Esophagus (tissue), 2 donors: ENCODE measurements around the gene TRERF1. TPM values are rescaled to one million over a fixed set of nuclear protein-coding genes. Genes with fewer than 3 reads are reported as not detected.
A peak's percentile ranks its signal among the peaks of the same experiment; 100 is the strongest.

Experiments used
- H3K27ac ChIP-seq, 2 donors: one replicate each; pipeline ENCODE4 v1.5.1; 2013; ENCODE audit warnings: low read depth in 2 of 2, mild to moderate bottlenecking in 2 of 2, inconsistent platforms in 1 of 2, low read length in 1 of 2, moderate library complexity in 1 of 2
- H3K27me3 ChIP-seq, 2 donors: one replicate each; pipeline ENCODE4 v1.6.1; 2013; ENCODE audit warnings: low read length in 2 of 2, control low read depth in 1 of 2, mild to moderate bottlenecking in 1 of 2; ENCODE audit not compliant: insufficient read depth in 2 of 2, control insufficient read depth in 1 of 2
- H3K36me3 ChIP-seq, 2 donors: one replicate each; pipeline ENCODE4 v1.6.1; 2013; ENCODE audit warnings: low read length in 1 of 2; ENCODE audit not compliant: control insufficient read depth in 2 of 2, insufficient read depth in 2 of 2
- H3K4me1 ChIP-seq, 2 donors: one replicate each; pipeline ENCODE4 v1.6.1; 2013; ENCODE audit warnings: low read length in 1 of 2; ENCODE audit not compliant: control insufficient read depth in 2 of 2, insufficient read depth in 2 of 2
- H3K4me3 ChIP-seq, 2 donors: one replicate each; pipeline ENCODE4 v1.5.1; 2013; ENCODE audit warnings: low read length in 2 of 2, mild to moderate bottlenecking in 2 of 2, low read depth in 1 of 2, moderate library complexity in 1 of 2
- H3K9me3 ChIP-seq, 2 donors: one replicate each; pipeline ENCODE4 v1.6.1; 2013; ENCODE audit warnings: mild to moderate bottlenecking in 2 of 2, low read depth in 1 of 2, low read length in 1 of 2, moderate library complexity in 1 of 2; ENCODE audit not compliant: control insufficient read depth in 2 of 2, insufficient read depth in 1 of 2
- WGBS, 2 donors: extraction: QIAGEN DNeasy Blood & Tissue Kit; methylation state at CpG; one replicate each; pipeline ENCODE4 v1.1.7; 2013; 5-methylcytosine and 5-hydroxymethylcytosine counted together
- polyA plus RNA-seq, 2 donors: library from polyadenylated mRNA; stranded (reverse); fragments of 200-250 nt; gene quantifications; one replicate each; pipeline ENCODE4 v1.2.3, GENCODE V29; 2013
- donor health status: healthy with polysubstance abuse.
- donor health status: Bipolar disorder and iron deficiency.

Gene TRERF1
- polyA plus RNA-seq, 2 donors, result 4.6 to 8.1 TPM

DNA sequence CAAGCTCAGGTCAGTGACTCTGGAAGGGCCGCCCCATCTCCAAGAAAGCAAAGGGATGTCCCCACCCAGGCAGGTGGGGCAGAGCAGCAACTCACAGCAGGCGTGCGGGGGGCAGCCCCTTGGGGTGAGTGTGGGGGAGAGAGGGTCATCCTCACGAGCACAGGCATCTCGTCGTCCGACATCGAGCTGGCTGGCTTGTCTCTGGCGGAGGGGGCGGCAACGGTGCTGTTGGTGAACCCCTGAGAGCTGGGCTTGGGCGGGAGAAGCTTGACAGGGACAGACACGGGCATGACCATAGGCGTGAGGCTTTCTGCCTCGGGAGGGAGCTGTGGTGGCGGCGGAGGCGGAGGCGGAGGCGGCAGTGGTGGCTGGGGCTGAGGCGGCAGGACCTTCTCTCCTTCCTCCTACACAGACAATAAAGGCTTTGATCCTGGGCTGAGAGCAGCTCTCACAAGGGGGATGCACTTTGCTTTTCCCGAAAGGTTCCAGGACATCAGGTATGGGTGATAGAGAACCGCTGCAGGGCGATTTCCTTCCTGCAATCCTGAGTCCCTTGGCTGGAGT, 188.5 kb downstream of the TRERF1 start:
- whole genome bisulfite sequencing, 2 donors, result 92% methylated on average over 23 to 24 of the region's 24 CpGs
- H3K27me3 ChIP-seq, result no peaks in the 10 kb centered on the region
- no peak overlapping the region for H3K4me3 ChIP-seq
- H3K36me3 ChIP-seq, result peaks cover 3 to 13% of the 10 kb centered on the region in 2 donors
- H3K4me1 ChIP-seq, result peaks cover 4 to 5% of the 10 kb centered on the region in 2 donors
- H3K9me3 ChIP-seq, result no peaks in the 10 kb centered on the region
- H3K27ac ChIP-seq, result no peak overlapping the region

DNA sequence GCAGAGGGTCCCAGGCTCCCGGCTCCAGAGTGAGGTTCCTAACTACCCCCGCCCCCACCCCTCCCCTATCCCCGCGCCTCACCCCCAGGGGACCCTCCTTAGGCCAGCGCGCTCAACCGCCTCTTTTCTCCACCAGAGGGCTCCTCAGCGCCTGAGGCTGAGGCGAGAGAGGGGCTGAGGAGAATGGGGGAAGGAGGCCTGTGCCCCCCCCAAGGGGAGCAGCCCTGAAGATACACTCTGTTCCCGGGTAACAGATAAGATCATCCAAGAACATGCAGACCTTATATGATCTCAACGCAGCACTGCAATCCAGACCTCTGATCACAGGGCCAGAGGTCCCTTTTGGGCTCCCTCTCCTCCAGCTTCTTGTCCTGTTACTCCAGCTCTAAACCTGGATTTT, 190.8 kb downstream of the TRERF1 start:
- H3K4me3 ChIP-seq, result no peak overlapping the region
- WGBS, 2 donors, result 65 to 67% methylated on average over 11 of the region's 11 CpGs
- peaks cover 4 to 5% of the 10 kb centered on the region in 2 donors for H3K4me1 ChIP-seq
- H3K36me3 ChIP-seq, result peaks cover 6 to 13% of the 10 kb centered on the region in 2 donors
- no peaks in the 10 kb centered on the region for H3K27me3 ChIP-seq
- no peak overlapping the region for H3K27ac ChIP-seq
- H3K9me3 ChIP-seq, result no peaks in the 10 kb centered on the region

DNA sequence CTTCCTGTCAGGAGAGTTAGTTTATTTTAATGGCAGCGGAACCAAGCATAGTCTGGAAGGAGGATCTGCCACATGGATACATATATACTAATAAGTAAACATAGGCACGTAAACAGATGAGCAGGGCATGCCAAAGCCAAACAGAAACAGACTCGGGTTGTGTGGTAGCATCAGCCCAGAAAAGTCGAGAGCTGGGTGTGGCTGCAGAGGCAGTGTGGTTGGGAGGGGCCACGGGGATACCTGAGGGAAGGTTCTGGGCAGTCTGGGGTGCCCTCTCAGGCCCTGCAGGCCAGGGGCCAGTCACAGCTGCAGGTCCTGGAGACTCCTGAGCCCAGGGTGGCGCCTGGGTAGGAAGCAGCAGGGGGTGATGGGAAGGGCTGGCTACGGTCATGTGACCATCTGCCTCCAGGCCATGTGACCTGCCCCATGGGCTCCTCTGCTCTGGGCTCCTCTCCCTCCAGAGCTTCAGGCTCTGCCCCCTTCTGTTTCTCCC, 191.3 kb downstream of the TRERF1 start:
- H3K9me3 ChIP-seq, result no peaks in the 10 kb centered on the region
- H3K36me3 ChIP-seq, result peaks cover 7 to 13% of the 10 kb centered on the region in 2 donors
- H3K4me3 ChIP-seq, result no peak overlapping the region

DNA sequence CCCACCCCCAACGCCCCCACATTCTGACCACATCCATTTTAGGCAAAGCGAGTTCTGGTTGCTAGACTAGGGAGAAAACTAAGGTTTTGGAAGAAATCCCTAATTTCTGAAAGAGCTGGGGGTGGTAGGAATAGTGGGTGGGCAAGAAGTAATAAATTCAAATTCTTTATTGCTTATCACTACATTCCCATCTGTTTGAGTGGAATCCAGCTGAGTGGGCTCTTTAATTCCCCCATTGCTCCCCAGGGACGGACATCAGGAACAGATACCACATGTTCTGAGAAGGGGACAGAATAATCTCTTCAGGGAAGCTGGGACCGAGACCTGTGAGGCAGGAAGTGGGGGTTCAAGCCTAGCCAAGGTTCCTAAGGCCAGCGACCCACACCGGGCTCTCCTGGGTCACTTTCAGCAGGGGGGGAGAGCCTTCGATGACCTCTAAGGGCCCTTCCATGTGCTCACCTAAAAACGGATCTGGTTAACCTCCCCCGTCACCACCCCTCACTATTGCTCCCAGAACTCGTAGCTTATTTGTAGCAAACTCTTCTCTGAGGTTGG, 191.8 kb downstream of the TRERF1 start:
- H3K9me3 ChIP-seq, result no peaks in the 10 kb centered on the region
- peaks cover 12 to 14% of the 10 kb centered on the region in 2 donors for H3K36me3 ChIP-seq
- WGBS, 2 donors, result 81 to 86% methylated on average over 10 of the region's 10 CpGs
- peaks cover 4 to 5% of the 10 kb centered on the region in 2 donors for H3K4me1 ChIP-seq
- H3K4me3 ChIP-seq, result no peak overlapping the region
- H3K27me3 ChIP-seq, result no peaks in the 10 kb centered on the region
- no peak overlapping the region for H3K27ac ChIP-seq

More for the DNA sequence above, 191.3 kb downstream of the TRERF1 start:
- H3K27me3 ChIP-seq, result no peaks in the 10 kb centered on the region
- peak overlapping the region in 1 of 2 donors; percentile 51 for H3K27ac ChIP-seq
- WGBS, 2 donors, result 68 to 73% methylated on average over 7 of the region's 7 CpGs
- peaks cover 4 to 5% of the 10 kb centered on the region in 2 donors for H3K4me1 ChIP-seq

DNA sequence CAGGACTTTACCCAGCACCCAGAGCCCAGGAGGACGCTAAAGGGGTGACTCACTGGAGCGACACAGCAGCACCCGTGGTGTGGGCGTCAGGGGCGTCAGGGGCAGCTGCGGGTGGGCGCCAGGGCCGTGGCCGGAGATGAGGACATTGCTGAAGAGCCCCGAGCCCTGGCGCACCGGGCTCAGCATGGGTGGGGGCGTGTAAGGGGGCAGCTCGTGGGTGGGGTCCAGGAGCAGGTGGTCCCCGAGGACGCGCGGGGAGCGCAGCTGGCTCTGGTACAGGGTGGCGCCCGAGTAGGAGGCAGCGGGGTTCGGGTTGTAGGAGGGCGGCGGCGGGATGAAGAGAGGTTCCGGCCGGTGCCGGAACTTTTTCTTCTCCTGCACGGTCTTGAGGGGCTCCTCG, 192.4 kb downstream of the TRERF1 start:
- H3K4me1 ChIP-seq, result peaks cover 2 to 5% of the 10 kb centered on the region in 2 donors
- no peak overlapping the region for H3K27ac ChIP-seq
- H3K4me3 ChIP-seq, result no peak overlapping the region
- H3K27me3 ChIP-seq, result no peaks in the 10 kb centered on the region
- WGBS, 2 donors, result 94% methylated on average over 31 of the region's 31 CpGs
- peaks cover 16 to 20% of the 10 kb centered on the region in 2 donors for H3K36me3 ChIP-seq
- H3K9me3 ChIP-seq, result no peaks in the 10 kb centered on the region

DNA sequence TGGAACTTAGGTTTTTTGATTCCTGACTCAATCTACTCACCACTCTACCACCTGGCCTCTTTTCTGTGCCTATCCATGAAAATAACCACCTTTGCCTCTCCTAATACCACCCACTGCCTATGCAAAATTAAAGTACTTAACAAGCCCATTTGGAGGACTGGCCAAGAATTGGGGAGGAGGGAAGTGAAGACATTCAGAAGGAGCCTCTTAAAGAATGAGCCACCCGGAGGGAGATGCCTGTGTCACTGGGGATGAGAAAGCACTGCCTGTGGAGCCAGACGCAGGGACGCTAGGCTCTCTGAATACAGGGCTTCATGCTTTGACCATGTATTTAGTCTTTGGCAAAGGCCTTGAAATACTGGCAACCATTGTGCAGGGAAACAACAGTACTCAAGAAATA, 194.1 kb downstream of the TRERF1 start:
- H3K9me3 ChIP-seq, result no peaks in the 10 kb centered on the region
- peaks cover 2 to 5% of the 10 kb centered on the region in 2 donors for H3K4me1 ChIP-seq
- 93 to 94% methylated on average over 3 of the region's 3 CpGs for WGBS, 2 donors
- H3K4me3 ChIP-seq, result no peak overlapping the region
- H3K27ac ChIP-seq, result no peak overlapping the region
- H3K27me3 ChIP-seq, result no peaks in the 10 kb centered on the region
- peaks cover 20 to 24% of the 10 kb centered on the region in 2 donors for H3K36me3 ChIP-seq

DNA sequence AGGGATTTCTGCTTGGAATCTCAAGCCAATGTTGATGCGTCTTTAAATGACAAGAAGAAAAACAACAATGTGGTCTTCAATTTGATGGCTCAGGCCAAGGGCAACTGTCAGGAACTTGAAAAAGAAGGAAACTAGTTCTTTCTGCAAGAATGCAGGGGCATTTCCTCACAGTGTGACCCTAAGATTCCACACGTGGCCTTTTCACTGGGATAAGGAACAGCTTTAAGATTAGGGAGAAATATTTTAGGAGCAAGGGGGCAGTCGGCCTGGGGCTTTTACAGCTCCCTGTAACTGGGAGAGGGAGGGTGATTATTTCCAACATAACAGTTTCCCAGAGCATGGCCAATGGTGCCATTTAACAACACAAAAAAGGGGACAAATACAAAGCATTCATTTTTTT, 194.7 kb downstream of the TRERF1 start:
- H3K9me3 ChIP-seq, result no peaks in the 10 kb centered on the region

DNA sequence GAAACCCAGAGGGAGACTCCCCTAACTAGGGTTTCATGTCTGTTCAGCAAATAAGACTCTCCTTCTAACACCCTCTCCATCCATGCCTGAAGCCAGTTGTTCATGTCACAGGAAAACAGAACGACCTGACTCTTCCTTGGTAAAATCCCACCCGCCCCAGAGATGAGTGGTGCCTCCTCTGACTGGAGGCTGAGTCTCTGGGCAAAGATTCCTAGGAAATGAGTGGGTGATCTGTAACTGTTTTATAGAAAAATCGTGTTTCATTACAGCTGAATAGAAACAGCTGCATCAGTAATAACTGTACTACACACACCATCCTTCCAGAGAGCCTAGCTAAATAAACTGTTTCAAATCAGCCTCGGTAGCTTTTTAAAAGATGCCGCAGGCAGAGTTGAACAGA, 196.7 kb downstream of the TRERF1 start:
- H3K4me1 ChIP-seq, result peaks cover 8 to 10% of the 10 kb centered on the region in 2 donors
- H3K9me3 ChIP-seq, result no peaks in the 10 kb centered on the region
- no peak overlapping the region for H3K4me3 ChIP-seq
- 77 to 81% methylated on average over 5 of the region's 5 CpGs for WGBS, 2 donors
- no peak overlapping the region for H3K27ac ChIP-seq
- H3K36me3 ChIP-seq, result peaks cover 21 to 24% of the 10 kb centered on the region in 2 donors
- H3K27me3 ChIP-seq, result no peaks in the 10 kb centered on the region

More for the DNA sequence above, 194.7 kb downstream of the TRERF1 start:
- Histone ChIP-seq H3K36me3 (peaks cover 20 to 24% of the 10 kb centered on the region in 2 donors), H3K4me3 (no peak overlapping the region), H3K27me3 (no peaks in the 10 kb centered on the region), H3K4me1 (peaks cover 5 to 10% of the 10 kb centered on the region in 2 donors), H3K27ac (no peak overlapping the region)
- WGBS, 2 donors, result 78 to 81% methylated on average over 3 of the region's 3 CpGs

DNA sequence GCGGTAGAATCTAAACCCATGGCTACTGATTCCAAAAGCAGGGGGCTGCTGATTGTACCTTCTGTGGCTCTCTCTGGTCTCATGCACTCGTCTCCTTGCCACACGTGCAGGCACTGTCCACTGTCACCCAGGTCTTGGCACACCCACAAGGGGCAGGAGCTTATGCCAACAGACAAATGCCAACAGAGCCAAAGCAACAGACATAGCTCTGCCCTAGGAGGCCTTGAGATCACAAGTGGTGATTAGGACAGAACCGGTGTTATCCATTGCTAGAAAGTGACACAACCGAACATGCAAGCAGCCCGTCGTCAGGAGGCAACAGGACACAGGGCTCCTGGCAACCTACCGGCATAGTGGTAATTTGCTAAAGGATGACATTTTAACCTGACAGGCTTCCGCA, 197.2 kb downstream of the TRERF1 start:
- Histone ChIP-seq H3K27ac (no peak overlapping the region), H3K4me3 (no peak overlapping the region), H3K36me3 (peaks cover 21 to 24% of the 10 kb centered on the region in 2 donors), H3K27me3 (no peaks in the 10 kb centered on the region), H3K9me3 (no peaks in the 10 kb centered on the region), H3K4me1 (peaks cover 10 to 12% of the 10 kb centered on the region in 2 donors)
- 90 to 91% methylated on average over 9 of the region's 9 CpGs for whole genome bisulfite sequencing, 2 donors
